MM.1S (cell line): Measurements from ENCODE around the gene MNAT1.

Source experiments
- DNase-seq: peaks from one replicate; pipeline ENCODE4 v3.0.0-alpha.2; 2015
- H2AFZ ChIP-seq: fragments of 300-600 bp; sonication (generic); 2 replicates; pipeline ENCODE4 v1.6.0; 2016; ENCODE audit warnings: antibody characterized with exemption, low read length
- H3F3A ChIP-seq: fragments of 300-600 bp; sonication (generic); 2 replicates; pipeline ENCODE4 v1.6.1; 2016; ENCODE audit warnings: mild to moderate bottlenecking, antibody characterized with exemption, low read length, moderate library complexity, mixed read lengths; ENCODE audit not compliant: insufficient read depth
- H3K27ac ChIP-seq: fragments of 300-600 bp; sonication (generic); 2 replicates; pipeline ENCODE4 v1.5.1; 2016; ENCODE audit warnings: mild to moderate bottlenecking, low read length
- H3K27me3 ChIP-seq: fragments of 300-600 bp; sonication (generic); replicated peaks from 2 replicates; pipeline ENCODE4 v1.6.0; 2016; ENCODE audit warnings: low read length; ENCODE audit not compliant: insufficient read depth
- H3K36me3 ChIP-seq: fragments of 300-600 bp; sonication (generic); replicated peaks from 2 replicates; pipeline ENCODE4 v1.6.1; 2016; ENCODE audit warnings: mild to moderate bottlenecking, low read length, mixed read lengths; ENCODE audit not compliant: insufficient read depth
- H3K4me1 ChIP-seq: fragments of 300-600 bp; sonication (generic); 2 replicates; pipeline ENCODE4 v1.6.1; 2016; ENCODE audit warnings: low read length, mixed read lengths
- H3K4me2 ChIP-seq: fragments of 300-600 bp; sonication (generic); 2 replicates; pipeline ENCODE4 v1.6.0; 2016; ENCODE audit warnings: low read depth, low read length
- H3K4me3 ChIP-seq: fragments of 300-600 bp; sonication (generic); 2 replicates; pipeline ENCODE4 v1.5.1; 2016; ENCODE audit warnings: low read length, mixed read lengths
- H3K79me2 ChIP-seq: fragments of 300-600 bp; sonication (generic); 2 replicates; pipeline ENCODE4 v1.6.1; 2016; ENCODE audit warnings: mixed run types, low read length, mixed read lengths
- H3K9ac ChIP-seq: fragments of 300-600 bp; sonication (generic); 2 replicates; pipeline ENCODE4 v1.6.1; 2016; ENCODE audit warnings: low read length, mixed read lengths
- H3K9me2 ChIP-seq: fragments of 300-600 bp; sonication (generic); replicated peaks from 2 replicates; pipeline ENCODE4 v1.6.1; 2016; ENCODE audit warnings: mild to moderate bottlenecking, low read length, mixed read lengths; ENCODE audit not compliant: insufficient read depth
- H3K9me3 ChIP-seq: fragments of 300-600 bp; sonication (generic); replicated peaks from 2 replicates; pipeline ENCODE4 v1.6.1; 2016; ENCODE audit warnings: mild to moderate bottlenecking, low read length, mixed read lengths; ENCODE audit not compliant: insufficient read depth
- H4K20me1 ChIP-seq: fragments of 300-600 bp; sonication (generic); 2 replicates; pipeline ENCODE4 v1.6.1; 2016; ENCODE audit warnings: mild to moderate bottlenecking, low read length, moderate library complexity, mixed read lengths; ENCODE audit not compliant: insufficient read depth
- CTCF ChIP-seq: fragments of 300-600 bp; sonication (generic); IDR thresholded peaks from 2 replicates; pipeline ENCODE4 v1.5.1; 2016; ENCODE audit warnings: antibody characterized with exemption, low read length, mixed read lengths
- EZH2 ChIP-seq: fragments of 300-600 bp; sonication (generic); optimal IDR thresholded peaks from 2 replicates; pipeline ENCODE3; 2017; ENCODE audit warnings: low read depth, mild to moderate bottlenecking, antibody characterized with exemption, low read length, mixed read lengths
- EZH2phosphoT487 ChIP-seq: fragments of 300-600 bp; sonication (generic); IDR thresholded peaks from 2 replicates; pipeline ENCODE4 v1.6.1; 2018; ENCODE audit warnings: antibody characterized with exemption, low read length

Gene MNAT1

GRCh38 chr14:60744566-60744965 is 10.0 kb downstream of the MNAT1 start:
- no peaks in the 10 kb centered on the region for H3K4me1 ChIP-seq
- TF ChIP-seq EZH2phosphoT487 (no peak), EZH2 (no peak), CTCF (no peak)
- no peaks in the 10 kb centered on the region for H3K9me3 ChIP-seq
- H3K79me2 ChIP-seq: peaks cover 36% of the 10 kb centered on the region
- H2AFZ ChIP-seq: no peak overlapping the region
- no peaks in the 10 kb centered on the region for H3F3A ChIP-seq
- no peaks in the 10 kb centered on the region for H3K36me3 ChIP-seq
- DNase-seq: no peak
- no peak overlapping the region for H3K4me2 ChIP-seq
- no peak overlapping the region for H3K4me3 ChIP-seq
- no peaks in the 10 kb centered on the region for H3K27me3 ChIP-seq
- H3K9ac ChIP-seq: no peak overlapping the region
- no peak overlapping the region for H3K27ac ChIP-seq
- H4K20me1 ChIP-seq: no peaks in the 10 kb centered on the region
- H3K9me2 ChIP-seq: no peaks in the 10 kb centered on the region

GRCh38 chr14:60753264-60754119 is 18.9 kb downstream of the MNAT1 start:
- no peaks in the 10 kb centered on the region for H3K9me2 ChIP-seq
- no peaks in the 10 kb centered on the region for H3K27me3 ChIP-seq
- no peak overlapping the region for H2AFZ ChIP-seq
- 0 out of 2 replicates have a peak overlapping the region, but pooled peaks have one; percentile 6 for H3K4me2 ChIP-seq
- TF ChIP-seq EZH2 (no peak), CTCF (no peak), EZH2phosphoT487 (no peak)
- H4K20me1 ChIP-seq: no peaks in the 10 kb centered on the region
- H3K4me1 ChIP-seq: peaks cover 8% of the 10 kb centered on the region; the same call in 1 of the 2 replicates
- H3K79me2 ChIP-seq: peaks cover 8% of the 10 kb centered on the region; the same call in 1 of the 2 replicates
- no peak overlapping the region; the same call in 1 of the 2 replicates for H3K9ac ChIP-seq
- H3F3A ChIP-seq: no peaks in the 10 kb centered on the region
- H3K4me3 ChIP-seq: no peak overlapping the region
- DNase-seq: peak; percentile 79
- H3K36me3 ChIP-seq: no peaks in the 10 kb centered on the region
- no peaks in the 10 kb centered on the region for H3K9me3 ChIP-seq
- H3K27ac ChIP-seq: peak overlapping the region; percentile 68; the same call in 1 of the 2 replicates

DNA sequence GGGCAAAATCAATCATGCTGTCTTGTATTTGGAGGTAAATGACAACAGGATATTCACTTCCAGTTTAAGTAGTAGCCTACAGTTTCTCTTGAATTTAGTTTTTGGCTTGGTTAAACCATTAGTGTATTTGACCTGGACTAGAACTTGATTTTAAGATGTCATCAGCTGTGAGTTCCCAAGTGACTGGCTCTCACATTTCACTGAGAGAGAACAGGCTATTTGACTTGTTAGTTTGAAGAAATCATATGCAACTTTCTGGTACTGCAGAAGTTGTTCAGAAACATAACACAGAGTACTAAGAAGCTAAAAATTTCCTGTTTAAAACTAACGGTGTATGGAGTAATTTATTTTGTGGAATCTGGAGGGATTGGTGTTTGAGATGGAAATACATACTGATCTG is 22.3 kb downstream of the MNAT1 start:
- Histone ChIP-seq H3K9me3 (no peaks in the 10 kb centered on the region), H3K79me2 (peaks cover 11% of the 10 kb centered on the region), H3K36me3 (no peaks in the 10 kb centered on the region), H3K9me2 (no peaks in the 10 kb centered on the region), H3K9ac (no peak overlapping the region), H3F3A (no peaks in the 10 kb centered on the region), H3K27me3 (no peaks in the 10 kb centered on the region), H3K4me3 (no peak overlapping the region), H4K20me1 (no peaks in the 10 kb centered on the region), H3K27ac (no peak overlapping the region), H2AFZ (no peak overlapping the region), H3K4me1 (peaks cover 14% of the 10 kb centered on the region), H3K4me2 (no peak overlapping the region)
- TF ChIP-seq EZH2 (no peak), CTCF (no peak), EZH2phosphoT487 (no peak)
- DNase-seq: no peak
